HG03095 (cell line): ENCODE data around the gene IL15.
"Not testable (repeated sequence)": the region's sequence is repeated elsewhere in the genome, so short reads cannot be mapped to it uniquely, and the experiment has no call there.

Experiments used
- ATAC-seq: cut with Tn5 transposase; IDR thresholded peaks from one replicate; pipeline ENCODE4 v1.9.1; 2021; ENCODE audit warnings: moderate library complexity; ENCODE audit not compliant: unreplicated experiment

The IL15 gene, protein sequence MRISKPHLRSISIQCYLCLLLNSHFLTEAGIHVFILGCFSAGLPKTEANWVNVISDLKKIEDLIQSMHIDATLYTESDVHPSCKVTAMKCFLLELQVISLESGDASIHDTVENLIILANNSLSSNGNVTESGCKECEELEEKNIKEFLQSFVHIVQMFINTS

DNA sequence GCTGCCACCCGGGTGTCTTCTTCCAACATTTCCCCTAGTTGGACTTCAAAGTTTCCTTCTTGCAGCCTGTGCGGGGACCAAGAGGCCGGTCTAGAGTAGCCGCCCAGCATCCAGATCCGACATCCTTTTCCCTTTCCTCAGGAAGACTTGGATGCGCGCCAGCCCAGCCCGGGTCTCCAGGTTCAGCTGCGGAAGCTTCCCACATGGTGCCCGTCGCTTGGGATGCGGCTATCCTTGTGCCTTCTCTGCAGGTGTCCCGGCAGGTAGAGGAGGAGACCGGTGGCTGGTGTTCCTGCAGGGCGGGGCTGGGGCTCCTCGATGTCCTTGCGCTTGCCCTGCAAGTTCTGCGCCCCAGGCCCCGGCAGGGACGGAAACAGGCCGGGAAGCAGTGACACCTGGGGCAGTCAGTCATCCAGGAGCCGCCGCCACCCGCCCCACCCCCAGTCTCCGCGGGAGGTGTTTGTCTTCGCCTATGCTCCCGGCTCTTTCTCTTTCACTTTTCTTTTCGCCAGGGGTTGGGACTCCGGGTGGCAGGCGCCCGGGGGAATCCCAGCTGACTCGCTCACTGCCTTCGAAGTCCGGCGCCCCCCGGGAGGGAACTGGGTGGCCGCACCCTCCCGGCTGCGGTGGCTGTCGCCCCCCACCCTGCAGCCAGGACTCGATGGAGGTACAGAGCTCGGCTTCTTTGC, at the start of gene IL15:
IL15 (plus strand) TSS at position 502 of the 689 bp plus-strand sequence. CDS start 82,882 bp downstream, outside the sequence.
- ATAC-seq, result peak; percentile 59

DNA sequence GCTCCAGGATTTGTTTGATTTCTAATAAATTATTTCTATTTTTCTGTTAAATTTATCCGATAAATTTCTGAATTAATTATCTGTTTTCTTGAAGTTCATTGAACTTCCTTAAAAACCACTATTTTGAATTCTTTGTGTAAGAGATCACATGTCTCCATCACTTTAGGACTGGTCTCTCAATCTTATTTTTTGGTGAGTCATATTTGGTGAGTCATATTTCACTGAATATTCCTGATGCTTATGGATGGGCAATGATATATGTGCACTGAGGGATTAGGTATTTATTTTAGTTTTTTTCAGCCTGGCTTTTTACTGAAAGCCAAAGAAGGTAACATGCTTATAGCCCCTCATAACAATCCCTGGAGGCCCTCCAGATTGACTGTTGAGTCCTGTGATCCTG, 48.5 kb upstream of the IL15 start:
- no peak for ATAC-seq

DNA sequence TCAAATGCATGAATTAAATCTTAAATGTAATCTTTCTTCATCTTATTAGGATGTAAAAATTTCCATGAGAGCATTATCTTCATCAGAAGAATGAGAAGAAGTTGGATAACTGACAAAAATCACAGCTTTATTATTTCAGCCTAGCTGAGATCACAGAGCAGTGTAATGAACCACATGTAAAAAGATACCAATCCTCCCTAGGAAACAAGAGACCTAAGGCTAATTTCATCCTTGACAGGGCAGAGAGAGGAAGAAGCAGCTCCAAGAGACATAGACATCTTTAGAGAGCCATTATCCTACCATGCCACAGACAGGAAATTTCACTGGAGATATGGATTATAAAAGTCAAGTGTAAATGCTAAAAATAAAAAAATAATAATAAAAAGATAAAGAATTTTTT, 40.9 kb upstream of the IL15 start:
- ATAC-seq, result no peak

DNA sequence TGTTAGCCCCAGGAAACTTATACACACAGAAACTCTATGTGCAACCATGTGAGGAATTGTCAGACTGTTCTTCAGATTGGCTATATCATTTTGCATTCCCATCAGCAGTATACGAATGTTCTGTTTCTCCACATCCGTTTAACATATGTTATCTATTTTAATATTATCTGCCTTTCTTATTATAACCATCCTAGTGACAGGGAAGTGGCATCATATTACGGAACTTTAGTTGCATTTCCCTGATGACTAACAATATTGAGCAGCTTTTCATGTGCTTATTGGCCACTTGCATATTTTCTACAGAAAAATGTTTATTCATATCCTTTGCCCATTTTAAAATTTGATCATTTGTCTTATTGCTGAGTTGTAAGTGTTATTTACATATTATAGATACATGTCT, 36.5 kb upstream of the IL15 start:
- no peak for ATAC-seq

DNA sequence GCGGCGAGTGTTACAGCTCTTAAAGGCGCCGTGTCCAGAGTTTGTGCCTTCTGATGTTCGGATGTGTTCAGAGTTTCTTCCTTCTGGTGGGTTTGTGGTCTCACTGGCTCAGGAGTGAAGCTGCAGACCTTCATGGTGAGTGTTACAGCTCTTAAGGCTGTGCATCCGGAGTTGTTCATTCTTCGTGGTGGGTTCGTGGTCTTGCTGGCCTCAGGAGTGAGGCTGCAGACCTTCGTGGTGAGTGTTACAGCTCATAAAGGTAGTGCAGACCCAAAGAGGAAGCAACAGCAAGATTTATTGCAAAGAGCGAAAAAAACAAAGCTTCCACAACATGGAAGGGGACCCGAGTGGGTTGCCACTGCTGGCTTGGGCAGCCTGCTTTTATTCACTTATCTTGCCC, 31.7 kb upstream of the IL15 start:
- ATAC-seq, result not testable (repeated sequence)

DNA sequence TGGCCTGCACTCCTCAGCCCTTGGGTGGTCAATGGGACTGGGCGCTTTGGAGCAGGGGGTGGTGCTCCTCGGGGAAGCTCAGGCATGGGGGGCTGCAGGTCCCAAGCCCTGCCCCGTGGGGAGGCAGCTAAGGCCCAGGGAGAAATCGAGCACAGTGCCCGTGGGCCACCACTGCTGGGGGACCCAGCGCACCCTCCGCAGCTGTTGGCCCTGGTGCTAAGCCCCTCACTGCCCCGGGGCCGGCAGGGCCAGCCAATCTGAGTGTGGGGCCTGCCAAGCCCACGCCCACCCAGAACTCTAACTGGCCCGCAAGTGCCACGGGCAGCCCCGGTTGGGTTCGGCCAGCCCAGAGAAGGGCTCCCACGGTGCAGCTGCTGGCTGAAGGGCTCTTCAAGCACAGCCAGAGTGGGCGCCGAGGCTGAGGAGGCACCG, 30.9 kb upstream of the IL15 start:
- ATAC-seq, result no peak

DNA sequence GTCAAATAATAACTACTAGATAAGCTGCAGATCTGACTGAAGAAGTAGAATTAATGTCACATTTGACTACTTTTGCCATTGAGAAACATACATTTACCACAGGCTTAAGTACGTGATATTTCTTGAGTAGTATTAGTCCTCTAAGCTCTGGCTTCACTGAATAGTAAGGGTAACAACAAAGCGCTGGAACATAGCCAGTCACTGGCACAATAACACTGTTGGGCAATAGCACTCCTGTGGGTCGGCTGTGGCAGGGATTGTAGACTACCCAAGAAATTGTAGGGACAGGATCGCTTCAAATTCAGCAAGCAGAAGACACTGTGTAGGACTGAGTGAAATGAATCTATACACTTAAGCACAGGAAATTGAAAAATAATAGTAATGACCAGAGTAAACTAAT, 27.1 kb upstream of the IL15 start:
- no peak for ATAC-seq

DNA sequence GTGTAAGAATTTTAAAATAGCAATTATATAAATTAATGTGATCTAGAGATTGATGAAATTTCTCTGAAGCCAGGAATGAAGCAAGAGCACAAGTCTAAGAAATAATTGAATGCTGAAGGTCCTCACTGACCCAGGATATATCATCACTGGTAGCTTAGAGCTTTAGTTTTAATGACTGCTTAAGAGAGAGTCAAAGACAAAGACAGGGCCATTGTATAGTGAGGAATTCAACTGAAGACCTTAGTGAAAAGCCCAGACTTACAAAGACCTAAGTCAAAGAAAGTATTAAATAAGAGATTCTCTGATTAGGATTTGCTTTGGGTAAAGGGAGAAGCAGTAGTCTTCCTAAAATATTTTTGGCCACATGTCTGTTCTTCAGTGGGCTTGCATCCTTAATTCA, 26.0 kb upstream of the IL15 start:
- no peak for ATAC-seq

DNA sequence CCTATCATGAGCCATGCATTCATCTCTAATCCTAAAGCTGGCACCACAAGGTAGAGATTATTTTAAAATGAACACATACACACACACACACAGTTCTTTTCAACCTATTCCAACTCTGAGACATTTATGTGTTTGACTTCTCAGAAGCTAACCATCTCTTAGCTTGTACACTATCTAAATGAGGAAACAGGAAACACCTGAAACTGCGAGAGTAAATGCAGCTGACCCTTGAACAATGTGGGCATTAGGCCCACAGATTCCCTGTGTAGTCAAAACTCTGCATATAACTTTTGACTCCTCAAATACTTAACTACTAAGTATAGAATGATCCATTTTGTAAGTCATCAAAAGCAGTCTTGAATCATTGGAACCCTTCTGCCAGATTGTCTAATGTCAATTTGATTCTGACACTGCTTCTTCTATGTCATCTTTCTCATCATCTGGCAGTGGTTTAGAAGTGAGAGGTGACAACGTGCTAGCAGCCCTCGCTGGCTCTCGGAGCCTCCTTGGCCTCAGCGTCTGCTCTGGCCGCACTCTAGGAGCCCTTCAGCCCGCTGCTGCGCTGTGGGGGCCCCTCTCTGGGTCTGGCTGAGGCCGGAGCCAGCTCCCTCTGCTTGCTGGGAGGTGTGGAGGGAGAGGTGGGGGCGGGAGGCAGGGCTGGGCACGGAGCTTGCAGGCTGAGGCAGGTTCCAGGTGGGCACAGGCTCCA, 21.4 kb upstream of the IL15 start:
- no peak for ATAC-seq

DNA sequence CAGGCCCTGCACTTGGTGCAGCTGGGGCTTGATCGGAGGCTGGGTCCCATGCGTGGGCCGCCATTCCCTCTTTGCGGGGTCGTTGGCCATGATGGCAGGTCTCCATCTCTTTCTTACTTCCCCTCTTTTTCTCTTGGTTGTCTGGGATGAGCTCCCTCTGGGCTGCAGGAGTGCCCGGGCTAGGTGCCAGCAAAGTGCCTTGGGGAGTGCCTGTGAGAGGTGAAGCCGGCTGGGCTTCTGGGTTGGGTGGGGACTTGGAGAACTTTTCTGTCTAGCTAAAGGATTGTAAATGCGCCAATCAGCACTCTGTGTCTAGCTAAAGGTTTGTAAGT, 20.8 kb upstream of the IL15 start:
- ATAC-seq, result not testable (repeated sequence)

DNA sequence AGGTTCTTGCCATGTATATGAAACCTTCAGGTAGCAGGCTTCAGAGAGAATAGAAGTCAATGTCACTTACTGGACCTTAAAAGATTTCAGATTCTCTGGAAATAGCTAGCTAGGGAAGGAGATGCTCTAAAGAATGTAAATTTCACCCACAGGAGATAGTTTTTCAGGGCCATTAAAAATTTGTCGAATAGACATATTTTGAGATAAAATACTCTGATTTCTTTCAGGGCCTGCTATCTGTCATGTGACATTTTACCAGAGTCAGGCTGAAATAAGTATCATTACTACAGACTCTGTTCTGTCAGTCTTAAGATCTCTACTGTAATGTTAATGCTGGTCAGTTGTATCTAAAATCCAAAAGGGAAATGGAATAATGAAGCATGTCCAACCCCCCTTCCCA, 15.7 kb upstream of the IL15 start:
- no peak for ATAC-seq

DNA sequence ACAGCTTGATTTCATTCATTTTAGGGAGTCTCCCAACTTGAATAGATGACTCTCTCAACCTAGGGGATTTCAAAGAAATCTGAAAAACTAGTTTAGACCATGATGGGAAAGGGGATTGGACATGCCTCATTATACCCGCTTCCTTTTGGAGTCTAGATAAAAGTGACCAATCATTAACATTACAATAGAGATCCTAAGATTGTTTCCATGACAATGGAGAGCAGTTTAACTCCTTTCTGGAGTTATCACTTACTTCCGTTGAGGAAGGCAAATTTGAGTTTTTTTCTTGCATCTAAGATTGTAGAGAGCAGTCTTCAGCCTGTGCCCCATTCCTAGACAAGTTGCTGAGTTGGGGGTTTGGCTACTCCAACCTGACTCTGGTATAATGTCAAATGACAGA, 11.4 kb upstream of the IL15 start:
- ATAC-seq, result no peak

DNA sequence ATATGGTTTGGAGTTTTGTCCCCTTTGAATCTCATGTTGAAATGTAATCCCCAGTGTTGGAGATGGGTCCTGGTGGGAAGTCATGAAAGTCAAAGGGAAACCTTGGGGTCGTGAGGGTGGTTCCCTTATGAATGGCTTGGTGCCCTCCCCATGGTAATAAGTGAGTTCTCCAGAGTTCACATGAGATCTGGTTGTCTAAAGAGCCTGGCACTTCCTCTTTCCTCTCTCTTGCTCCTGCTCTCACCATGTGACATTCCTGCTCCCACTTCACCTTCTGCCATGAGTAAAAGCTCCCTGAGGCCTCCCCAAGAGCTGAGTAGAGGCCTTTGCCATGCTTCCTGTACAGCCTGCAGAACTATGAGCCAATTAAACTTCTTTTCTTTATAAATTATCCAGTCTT, 5.5 kb upstream of the IL15 start:
- no peak for ATAC-seq

DNA sequence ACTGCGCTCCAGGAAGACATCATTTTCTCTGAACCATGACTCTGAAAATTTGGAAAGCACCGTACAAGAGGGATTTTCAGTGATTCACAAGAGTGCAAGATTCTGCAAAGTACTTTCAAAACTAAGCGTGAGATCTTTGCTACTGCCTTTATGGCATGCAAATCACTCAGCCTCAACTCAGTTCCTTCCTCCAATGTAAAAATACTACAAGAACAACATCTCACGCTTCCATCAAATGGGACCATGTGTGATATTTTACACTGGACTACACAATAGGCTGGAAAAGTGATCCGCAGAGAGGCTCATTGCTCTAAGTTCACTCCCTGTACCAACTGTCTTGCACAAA, 674 bp upstream of the IL15 start:
- ATAC-seq, result peak; percentile 43

DNA sequence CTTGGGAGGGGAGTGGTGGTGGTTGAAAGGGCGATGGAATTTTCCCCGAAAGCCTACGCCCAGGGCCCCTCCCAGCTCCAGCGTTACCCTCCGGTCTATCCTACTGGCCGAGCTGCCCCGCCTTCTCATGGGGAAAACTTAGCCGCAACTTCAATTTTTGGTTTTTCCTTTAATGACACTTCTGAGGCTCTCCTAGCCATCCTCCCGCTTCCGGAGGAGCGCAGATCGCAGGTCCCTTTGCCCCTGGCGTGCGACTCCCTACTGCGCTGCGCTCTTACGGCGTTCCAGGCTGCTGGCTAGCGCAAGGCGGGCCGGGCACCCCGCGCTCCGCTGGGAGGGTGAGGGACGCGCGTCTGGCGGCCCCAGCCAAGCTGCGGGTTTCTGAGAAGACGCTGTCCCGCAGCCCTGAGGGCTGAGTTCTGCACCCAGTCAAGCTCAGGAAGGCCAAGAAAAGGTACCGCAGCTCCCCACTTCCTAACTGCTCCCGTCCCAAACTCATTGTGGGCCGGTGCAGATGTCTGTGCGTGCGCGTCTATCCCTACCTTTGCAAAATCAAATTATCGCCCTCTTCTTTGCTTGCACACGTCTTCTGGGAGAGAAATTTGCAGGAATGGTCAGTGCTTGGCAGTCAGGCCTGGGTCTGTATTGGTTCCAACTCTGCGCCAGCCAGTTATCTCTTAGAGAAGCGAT, 533 bp downstream of the IL15 start:
- ATAC-seq, result peak; percentile 49

DNA sequence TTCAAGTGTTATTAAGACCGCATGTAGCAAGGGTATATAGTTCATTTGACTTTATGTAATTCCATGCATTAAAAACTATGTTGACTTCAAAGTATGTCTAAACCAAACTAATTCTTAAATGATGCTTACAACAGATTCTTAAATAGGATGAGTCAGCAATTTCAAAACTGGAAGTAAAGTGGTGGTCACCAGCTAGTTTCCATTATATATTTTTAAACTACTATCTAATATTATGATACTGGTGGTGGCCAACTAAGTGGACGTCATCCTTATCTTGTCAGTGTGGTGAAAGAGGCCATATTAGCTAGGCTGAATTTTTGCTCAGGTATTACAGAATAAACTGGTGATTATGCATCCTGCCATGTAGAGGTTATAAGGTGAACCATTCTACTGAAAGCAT, 1.2 kb downstream of the IL15 start:
- no peak for ATAC-seq

DNA sequence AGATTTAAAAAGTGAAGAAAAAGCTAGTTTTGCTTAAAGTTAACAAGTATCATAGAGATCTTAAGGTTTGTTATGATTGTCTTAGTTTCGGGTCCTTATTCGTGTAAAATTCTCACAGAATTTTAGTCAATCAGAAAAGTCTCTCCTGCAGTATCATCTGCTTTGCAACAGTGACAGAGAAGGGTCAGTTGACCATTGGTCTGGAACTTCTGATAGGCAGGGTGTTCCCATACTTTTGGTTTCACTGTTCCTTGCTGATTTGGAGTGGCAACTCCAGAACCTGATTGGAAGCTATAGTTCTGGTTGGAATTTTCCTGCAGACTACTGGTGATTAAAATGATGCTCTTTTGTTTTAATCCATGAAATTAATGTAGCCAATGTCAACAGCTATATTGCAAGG, 1.8 kb downstream of the IL15 start:
- no peak for ATAC-seq

DNA sequence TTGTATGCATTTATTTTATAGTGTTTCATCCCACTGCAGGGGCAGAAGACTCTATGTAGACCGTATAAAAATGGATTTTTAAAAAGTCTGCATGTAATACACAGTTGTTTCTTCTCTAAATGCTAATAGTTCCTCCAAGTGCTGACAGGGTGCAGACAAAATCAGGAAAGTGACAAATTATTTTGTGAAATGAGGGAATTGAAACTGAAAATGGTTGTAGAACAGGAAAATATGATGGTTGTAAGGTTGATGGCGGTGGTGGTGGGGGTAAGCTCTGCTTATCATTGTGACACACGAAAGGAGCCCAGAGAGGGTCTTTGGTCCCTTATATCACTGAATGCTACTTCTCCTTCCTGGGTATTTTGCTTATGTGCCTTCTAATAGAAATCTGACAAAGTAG, 4.3 kb downstream of the IL15 start:
- ATAC-seq, result no peak

DNA sequence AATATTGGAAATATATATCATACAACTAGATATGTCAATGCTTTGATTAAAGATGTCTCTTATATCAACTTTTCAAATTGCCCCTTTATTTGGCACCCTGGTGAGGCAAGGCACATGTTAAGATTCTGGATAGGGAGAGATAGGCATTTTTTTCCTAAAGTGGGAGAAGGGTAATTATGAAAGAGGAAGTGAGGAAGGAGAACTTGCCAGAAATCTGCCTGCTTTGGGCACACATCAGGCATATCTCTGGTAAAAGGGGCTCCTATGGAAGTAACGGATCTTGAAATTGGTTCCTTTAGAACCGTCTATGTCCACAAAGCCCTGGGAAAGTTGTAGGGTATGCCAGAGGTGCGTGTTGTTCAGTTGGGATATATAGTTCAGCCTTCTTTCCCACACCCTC, 5.7 kb downstream of the IL15 start:
- ATAC-seq, result no peak

DNA sequence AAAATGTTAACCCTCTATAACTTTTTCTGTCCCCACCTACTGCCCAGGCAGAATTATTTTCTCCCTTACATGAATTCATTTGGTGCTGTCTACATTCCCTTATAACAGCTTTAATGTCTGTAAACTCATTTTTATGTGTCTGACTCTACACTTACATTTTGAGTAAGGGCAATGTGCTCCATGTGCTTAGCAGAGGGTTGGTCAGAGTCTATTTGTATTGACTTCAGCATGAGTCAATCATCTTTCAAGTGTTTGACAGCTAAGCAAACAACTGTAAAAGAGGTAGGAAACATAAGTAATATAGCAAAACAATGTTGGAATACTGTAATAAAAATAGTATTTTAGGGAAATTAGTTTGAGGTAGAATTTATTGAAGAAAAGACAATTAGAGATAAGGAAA, 6.3 kb downstream of the IL15 start:
- ATAC-seq, result no peak

DNA sequence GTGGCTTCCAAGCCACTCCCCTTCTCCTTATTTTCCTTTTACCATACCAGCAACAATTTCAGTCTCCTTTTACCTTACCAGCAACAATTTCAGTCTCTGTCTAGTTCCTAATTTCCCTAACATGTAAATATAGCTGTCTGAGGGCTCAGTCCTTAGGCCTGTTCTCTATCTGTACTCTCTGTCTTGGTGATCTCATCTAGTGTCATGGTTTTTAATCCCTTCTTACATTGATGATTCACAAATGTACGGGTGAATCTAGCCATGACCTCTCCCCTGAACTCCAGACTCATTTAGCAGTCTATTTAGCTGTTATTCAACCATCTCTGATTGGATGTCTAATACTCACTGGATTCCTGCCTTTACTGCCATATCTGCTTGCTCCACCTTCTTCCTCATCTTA, 7.2 kb downstream of the IL15 start:
- peak; percentile 66 for ATAC-seq
